SU-DHL-6 (cell line): ENCODE measurements around the gene CEP164.

Experiments
- H2AFZ ChIP-seq: fragments of 200-600 bp; sonication (generic); 2 replicates; pipeline ENCODE4 v1.6.1; 2014; ENCODE audit warnings: low read depth, mild to moderate bottlenecking, moderate library complexity, mixed read lengths, antibody characterized with exemption, low read length; ENCODE audit not compliant: severe bottlenecking
- H3F3A ChIP-seq: fragments of 200-600 bp; shearing (Covaris generic); 2 replicates; pipeline ENCODE4 v1.6.0; 2016; ENCODE audit warnings: antibody characterized with exemption, mild to moderate bottlenecking; ENCODE audit not compliant: insufficient read depth
- H3K27ac ChIP-seq: fragments of 200-600 bp; sonication (generic); 2 replicates; pipeline ENCODE4 v1.5.1; 2016; ENCODE audit warnings: low read depth, mild to moderate bottlenecking, low read length, moderate library complexity, mixed read lengths
- H3K27me3 ChIP-seq: fragments of 200-600 bp; sonication (generic), shearing (Covaris generic); 2 replicates; pipeline ENCODE4 v1.6.0; 2014; ENCODE audit warnings: mild to moderate bottlenecking, low read length
- H3K36me3 ChIP-seq: fragments of 200-600 bp; sonication (generic); 2 replicates; pipeline ENCODE4 v1.6.1; 2014; ENCODE audit warnings: mild to moderate bottlenecking, low read length, mixed read lengths
- H3K4me2 ChIP-seq: fragments of 300-600, 200-600 bp; shearing (Covaris generic), sonication (generic); 2 replicates; pipeline ENCODE4 v1.6.0; 2014; ENCODE audit warnings: low read length, low read depth, mild to moderate bottlenecking; ENCODE audit not compliant: poor library complexity, severe bottlenecking
- H3K4me3 ChIP-seq: fragments of 200-600 bp; sonication (generic); 2 replicates; pipeline ENCODE4 v1.5.1; 2014; ENCODE audit warnings: antibody characterized with exemption, low read length, mild to moderate bottlenecking, mixed read lengths; ENCODE audit not compliant: insufficient read depth, poor library complexity, severe bottlenecking
- H3K79me2 ChIP-seq: fragments of 200-600 bp; sonication (generic); 2 replicates; pipeline ENCODE4 v1.6.1; 2014; ENCODE audit warnings: mild to moderate bottlenecking, low read length, moderate library complexity; ENCODE audit not compliant: insufficient read depth
- H3K9ac ChIP-seq: fragments of 200-600 bp; sonication (generic); 2 replicates; pipeline ENCODE4 v1.7.0; 2014; ENCODE audit warnings: mild to moderate bottlenecking, low read length
- H3K9me2 ChIP-seq: fragments of 200-600 bp; sonication (generic); replicated peaks from 2 replicates; pipeline ENCODE4 v1.6.1; 2014; ENCODE audit warnings: low read length; ENCODE audit not compliant: insufficient read depth
- H3K9me3 ChIP-seq: fragments of 200-600 bp; sonication (generic); 2 replicates; pipeline ENCODE4 v1.6.1; 2014; ENCODE audit warnings: low read length, mixed read lengths; ENCODE audit not compliant: insufficient read depth
- H4K20me1 ChIP-seq: fragments of 200-600 bp; sonication (generic); 2 replicates; pipeline ENCODE4 v1.6.1; 2014; ENCODE audit warnings: low read depth, mild to moderate bottlenecking, antibody characterized with exemption, low read length, moderate library complexity, mixed read lengths
- EZH2phosphoT487 ChIP-seq: fragments of 200-600 bp; sonication (generic), shearing (Covaris generic); conservative IDR thresholded peaks from 2 replicates; pipeline ENCODE4 v1.6.1; 2018; ENCODE audit warnings: mild to moderate bottlenecking, antibody characterized with exemption, low read length, moderate library complexity, mixed read lengths
- TF ChIP-seq, protein P1 (sequence below): fragments of 200-600 bp; sonication (generic); IDR thresholded peaks from one replicate; pipeline ENCODE4 v1.5.1; 2017; ENCODE audit warnings: antibody characterized with exemption, mild to moderate bottlenecking, low read length, moderate library complexity; ENCODE audit not compliant: insufficient read depth, poor library complexity, severe bottlenecking

Gene CEP164

DNA sequence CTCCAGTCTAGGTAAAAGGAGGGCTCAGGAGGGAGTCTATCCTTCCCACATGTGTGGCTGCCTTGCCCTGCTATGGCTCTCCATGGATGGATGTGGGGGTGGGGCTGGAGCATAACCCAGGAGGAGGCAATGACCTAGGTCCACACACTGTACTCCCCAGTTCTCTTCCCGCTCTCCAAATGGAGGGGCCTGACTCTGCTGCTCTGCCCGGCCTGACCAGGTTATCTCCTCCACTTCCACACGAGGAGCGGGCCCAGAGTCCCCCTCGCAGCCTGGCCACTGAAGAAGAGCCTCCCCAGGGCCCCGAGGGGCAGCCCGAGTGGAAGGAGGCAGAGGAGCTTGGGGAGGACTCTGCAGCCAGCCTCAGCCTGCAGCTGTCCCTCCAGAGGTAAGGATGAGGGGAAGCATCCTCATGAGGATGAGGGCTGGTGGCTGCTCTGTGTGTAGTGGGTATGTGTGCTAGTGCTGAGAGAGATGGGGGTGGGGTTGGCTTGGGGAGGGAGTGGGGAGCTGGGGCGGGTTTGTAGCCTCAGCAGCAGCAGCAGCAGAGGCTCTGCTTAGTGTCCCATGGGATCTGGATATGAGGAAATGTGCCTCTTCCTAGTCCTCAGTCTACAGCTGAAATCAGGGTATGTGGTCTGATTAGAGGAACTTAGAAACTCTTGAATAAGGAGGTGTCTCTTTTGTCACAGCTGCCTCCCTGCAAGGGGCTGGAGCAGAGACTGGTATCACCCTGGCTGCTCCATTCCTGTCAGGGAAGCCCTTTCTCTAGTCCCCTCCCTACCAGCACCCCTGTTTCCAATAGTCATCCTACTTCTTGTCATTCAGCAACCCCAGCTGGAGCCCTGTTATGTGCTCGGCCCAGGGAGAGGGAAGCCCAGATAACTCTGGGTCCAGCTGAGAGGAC, 54.1 kb downstream of the CEP164 start:
- no peaks in the 10 kb centered on the region for H3K9me2 ChIP-seq
- H3K79me2 ChIP-seq, result no peaks in the 10 kb centered on the region
- H3K9me3 ChIP-seq, result no peaks in the 10 kb centered on the region
- no peak overlapping the region for H3K4me3 ChIP-seq
- H3K27ac ChIP-seq, result no peak overlapping the region
- TF ChIP-seq EZH2phosphoT487, result no peak
- TF ChIP-seq, protein P1, sequence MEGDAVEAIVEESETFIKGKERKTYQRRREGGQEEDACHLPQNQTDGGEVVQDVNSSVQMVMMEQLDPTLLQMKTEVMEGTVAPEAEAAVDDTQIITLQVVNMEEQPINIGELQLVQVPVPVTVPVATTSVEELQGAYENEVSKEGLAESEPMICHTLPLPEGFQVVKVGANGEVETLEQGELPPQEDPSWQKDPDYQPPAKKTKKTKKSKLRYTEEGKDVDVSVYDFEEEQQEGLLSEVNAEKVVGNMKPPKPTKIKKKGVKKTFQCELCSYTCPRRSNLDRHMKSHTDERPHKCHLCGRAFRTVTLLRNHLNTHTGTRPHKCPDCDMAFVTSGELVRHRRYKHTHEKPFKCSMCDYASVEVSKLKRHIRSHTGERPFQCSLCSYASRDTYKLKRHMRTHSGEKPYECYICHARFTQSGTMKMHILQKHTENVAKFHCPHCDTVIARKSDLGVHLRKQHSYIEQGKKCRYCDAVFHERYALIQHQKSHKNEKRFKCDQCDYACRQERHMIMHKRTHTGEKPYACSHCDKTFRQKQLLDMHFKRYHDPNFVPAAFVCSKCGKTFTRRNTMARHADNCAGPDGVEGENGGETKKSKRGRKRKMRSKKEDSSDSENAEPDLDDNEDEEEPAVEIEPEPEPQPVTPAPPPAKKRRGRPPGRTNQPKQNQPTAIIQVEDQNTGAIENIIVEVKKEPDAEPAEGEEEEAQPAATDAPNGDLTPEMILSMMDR, result no peak
- no peak overlapping the region for H3K4me2 ChIP-seq
- no peaks in the 10 kb centered on the region for H3K27me3 ChIP-seq
- no peaks in the 10 kb centered on the region for H3F3A ChIP-seq
- H4K20me1 ChIP-seq, result no peaks in the 10 kb centered on the region
- no peak overlapping the region for H2AFZ ChIP-seq
- no peak overlapping the region for H3K9ac ChIP-seq
- no peaks in the 10 kb centered on the region for H3K36me3 ChIP-seq

DNA sequence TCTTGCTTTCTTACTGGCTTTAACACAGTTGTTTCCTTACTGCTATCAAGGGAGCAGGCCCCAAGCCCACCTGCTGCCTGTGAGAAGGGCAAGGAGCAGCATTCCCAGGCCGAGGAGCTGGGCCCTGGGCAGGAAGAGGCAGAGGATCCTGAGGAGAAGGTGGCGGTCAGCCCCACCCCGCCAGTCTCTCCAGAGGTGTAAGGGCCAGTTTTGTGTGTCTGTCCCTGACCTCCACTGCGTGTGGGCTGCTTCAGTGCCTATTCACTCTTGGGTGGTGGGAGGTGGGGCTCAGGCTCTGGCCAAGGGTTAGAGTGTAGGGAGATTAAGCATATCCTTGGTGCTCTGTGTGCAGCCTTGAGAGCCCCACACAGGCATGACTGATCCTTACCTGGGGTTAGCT, 55.1 kb downstream of the CEP164 start:
- no peak overlapping the region for H3K4me3 ChIP-seq
- no peak overlapping the region for H3K27ac ChIP-seq
- H3K4me2 ChIP-seq, result no peak overlapping the region
- no peaks in the 10 kb centered on the region for H3K9me3 ChIP-seq
- no peak overlapping the region for H3K9ac ChIP-seq
- H2AFZ ChIP-seq, result no peak overlapping the region
- H3K9me2 ChIP-seq, result no peaks in the 10 kb centered on the region
- no peaks in the 10 kb centered on the region for H3K79me2 ChIP-seq
- no peaks in the 10 kb centered on the region for H3K36me3 ChIP-seq
- TF ChIP-seq, protein P1, result no peak
- no peak for TF ChIP-seq EZH2phosphoT487
- H4K20me1 ChIP-seq, result no peaks in the 10 kb centered on the region
- no peaks in the 10 kb centered on the region for H3F3A ChIP-seq
- no peaks in the 10 kb centered on the region for H3K27me3 ChIP-seq

DNA sequence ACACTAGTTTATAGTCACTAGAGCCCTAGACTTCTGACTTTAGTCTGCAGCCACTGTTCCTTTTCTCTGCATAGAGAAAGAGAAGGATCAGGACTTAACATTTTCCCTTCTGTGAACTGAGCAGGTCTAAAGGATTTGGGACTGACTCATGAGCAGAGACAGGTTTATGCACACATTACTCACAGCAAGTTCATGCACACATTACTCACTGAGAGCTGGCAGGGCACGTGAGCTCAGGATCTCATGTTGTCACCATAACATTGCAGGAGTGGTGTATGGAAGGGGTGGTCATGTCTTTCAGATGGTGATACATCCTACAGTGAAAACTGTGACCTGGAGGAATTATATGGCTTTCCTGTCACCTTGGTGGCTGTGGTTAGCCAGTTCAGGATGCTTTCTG, 56.4 kb downstream of the CEP164 start:
- TF ChIP-seq, protein P1, result no peak
- no peak for TF ChIP-seq EZH2phosphoT487
- no peak overlapping the region for H3K4me3 ChIP-seq
- no peaks in the 10 kb centered on the region for H3F3A ChIP-seq
- no peak overlapping the region for H2AFZ ChIP-seq
- H3K36me3 ChIP-seq, result no peaks in the 10 kb centered on the region
- no peaks in the 10 kb centered on the region for H4K20me1 ChIP-seq
- no peak overlapping the region for H3K9ac ChIP-seq
- H3K27ac ChIP-seq, result no peak overlapping the region
- no peaks in the 10 kb centered on the region for H3K9me3 ChIP-seq
- H3K4me2 ChIP-seq, result no peak overlapping the region
- no peaks in the 10 kb centered on the region for H3K79me2 ChIP-seq
- H3K27me3 ChIP-seq, result no peaks in the 10 kb centered on the region
- H3K9me2 ChIP-seq, result no peaks in the 10 kb centered on the region
